Middle frontal gyrus (tissue), 1 donor: ENCODE results near the gene SDSL.

Source experiments
- DNase-seq: peaks from one replicate; pipeline ENCODE4 v3.0.0-alpha.2; 2015; ENCODE audit warnings: low spot score; ENCODE audit errors: extremely low spot score

SDSL gene

GRCh38 chr12:113422030-113422885 lies at the start of gene SDSL:
SDSL (plus strand) TSS chr12:113422380; CDS start chr12:113427983, 5,603 bp downstream.
- DNase-seq = no peak

- no peak for DNase-seq
These were observed 48.7 kb upstream of the SDSL start for GRCh38 chr12:113373440-113373839.

- no peak for DNase-seq
These were observed 48.2 kb upstream of the SDSL start for GRCh38 chr12:113373969-113374368.

- no peak for DNase-seq
These were observed 47.3 kb upstream of the SDSL start for GRCh38 chr12:113374823-113375428.

- no peak for DNase-seq
These were observed 43.9 kb upstream of the SDSL start for GRCh38 chr12:113378291-113378690.

- DNase-seq = no peak
These were observed 41.0 kb upstream of the SDSL start for GRCh38 chr12:113381220-113381619.

- no peak for DNase-seq
These were observed 40.0 kb upstream of the SDSL start for GRCh38 chr12:113382206-113382605.

- DNase-seq = no peak
These were observed 37.4 kb upstream of the SDSL start for GRCh38 chr12:113384778-113385177.

GRCh38 chr12:113385282-113385882 lies 36.8 kb upstream of the SDSL start:
- DNase-seq = no peak

- no peak for DNase-seq
These were observed 35.2 kb upstream of the SDSL start for GRCh38 chr12:113386866-113387566.

- no peak for DNase-seq
These were observed 34.5 kb upstream of the SDSL start for GRCh38 chr12:113387631-113388030.

GRCh38 chr12:113388351-113388750 lies 33.8 kb upstream of the SDSL start:
- no peak for DNase-seq

GRCh38 chr12:113390064-113391043 lies 31.8 kb upstream of the SDSL start:
- DNase-seq = no peak

GRCh38 chr12:113391145-113391544 lies 31.0 kb upstream of the SDSL start:
- DNase-seq = no peak

GRCh38 chr12:113391650-113392337 lies 30.4 kb upstream of the SDSL start:
- no peak for DNase-seq

GRCh38 chr12:113392520-113392919 lies 29.7 kb upstream of the SDSL start:
- DNase-seq = no peak

- DNase-seq = no peak
These were observed 29.1 kb upstream of the SDSL start for GRCh38 chr12:113392988-113393579.

GRCh38 chr12:113393749-113394148 lies 28.4 kb upstream of the SDSL start:
- DNase-seq = no peak

- no peak for DNase-seq
These were observed 27.1 kb upstream of the SDSL start for GRCh38 chr12:113395119-113395518.

GRCh38 chr12:113396200-113396599 lies 26.0 kb upstream of the SDSL start:
- no peak for DNase-seq
